ENCODE results near the gene CLEC1A. TPM values are rescaled to one million over a fixed set of nuclear protein-coding genes. Genes with fewer than 3 reads are reported as not detected.
"Not testable (repeated sequence)": the region's sequence is repeated elsewhere in the genome, so short reads cannot be mapped to it uniquely, and the experiment has no call there.

Gene CLEC1A
- total RNA-seq, 1 donor from 2014 or later = not detected

- no peaks in the 10 kb centered on the region for H3K4me1 Mint-ChIP-seq
- no peaks in the 10 kb centered on the region for H3K36me3 Mint-ChIP-seq (ENCODE audit: low read depth)
- H3K27me3 Mint-ChIP-seq (ENCODE audit: low read depth) = no peaks in the 10 kb centered on the region
- no peak overlapping the region for H3K27ac Mint-ChIP-seq (ENCODE audit: unreplicated experiment)
- no peak overlapping the region for H3K4me3 Mint-ChIP-seq
- no peak for TF ChIP-seq CTCF (conservative IDR thresholded peaks at IDR 0.05)
- no peak for DNase-seq (ENCODE audit: low read depth, low spot score)
- no peaks in the 10 kb centered on the region for H3K9me3 Mint-ChIP-seq
These were observed 67.5 kb downstream of the CLEC1A start for GRCh38 chr12:10031321-10031720.

- Mint-ChIP-seq H3K27me3 (ENCODE audit: low read depth) (no peaks in the 10 kb centered on the region), H3K36me3 (ENCODE audit: low read depth) (no peaks in the 10 kb centered on the region), H3K27ac (ENCODE audit: unreplicated experiment) (no peak within 1 kb of the TSS), H3K9me3 (no peaks in the 10 kb centered on the region), H3K4me3 (no peak within 1 kb of the TSS), H3K4me1 (no peaks in the 10 kb centered on the region)
- TF ChIP-seq CTCF (conservative IDR thresholded peaks at IDR 0.05) = no peak
- DNase-seq (ENCODE audit: low read depth, low spot score) = no peak
These were observed 68.3 kb downstream of the CLEC1A start, which contains the start of gene CLEC9A for GRCh38 chr12:10030446-10030845. TSS of gene CLEC9A (plus strand) at chr12:10030682. CDS start at chr12:10052688, 22,006 bp downstream.

GRCh38 chr12:10027721-10028120 is 71.1 kb downstream of the CLEC1A start:
- DNase-seq (ENCODE audit: low read depth, low spot score) = no peak
- no peak for TF ChIP-seq CTCF (conservative IDR thresholded peaks at IDR 0.05)
- no peaks in the 10 kb centered on the region for H3K36me3 Mint-ChIP-seq (ENCODE audit: low read depth)
- no peaks in the 10 kb centered on the region for H3K27me3 Mint-ChIP-seq (ENCODE audit: low read depth)
- no peak overlapping the region for H3K4me3 Mint-ChIP-seq
- no peaks in the 10 kb centered on the region for H3K4me1 Mint-ChIP-seq
- peaks cover 3% of the 10 kb centered on the region for H3K9me3 Mint-ChIP-seq
- H3K27ac Mint-ChIP-seq (ENCODE audit: unreplicated experiment) = no peak overlapping the region

- no peak for DNase-seq (ENCODE audit: low read depth, low spot score)
- Mint-ChIP-seq H3K9me3 (peaks cover 3% of the 10 kb centered on the region), H3K27me3 (ENCODE audit: low read depth) (no peaks in the 10 kb centered on the region), H3K4me1 (no peaks in the 10 kb centered on the region), H3K27ac (ENCODE audit: unreplicated experiment) (no peak overlapping the region), H3K4me3 (no peak overlapping the region), H3K36me3 (ENCODE audit: low read depth) (no peaks in the 10 kb centered on the region)
- no peak for TF ChIP-seq CTCF (conservative IDR thresholded peaks at IDR 0.05)
These were observed 71.5 kb downstream of the CLEC1A start for GRCh38 chr12:10027311-10027710.

GRCh38 chr12:10026666-10027065 is 72.1 kb downstream of the CLEC1A start:
- not testable (repeated sequence) for DNase-seq (ENCODE audit: low read depth, low spot score); H3K27me3 Mint-ChIP-seq (ENCODE audit: low read depth); H3K9me3 Mint-ChIP-seq; H3K27ac Mint-ChIP-seq (ENCODE audit: unreplicated experiment); H3K4me3 Mint-ChIP-seq; H3K36me3 Mint-ChIP-seq (ENCODE audit: low read depth); H3K4me1 Mint-ChIP-seq

GRCh38 chr12:10025236-10025635 is 73.5 kb downstream of the CLEC1A start:
- Mint-ChIP-seq H3K36me3 (ENCODE audit: low read depth) (no peaks in the 10 kb centered on the region), H3K27me3 (ENCODE audit: low read depth) (no peaks in the 10 kb centered on the region), H3K9me3 (peaks cover 3% of the 10 kb centered on the region), H3K27ac (ENCODE audit: unreplicated experiment) (no peak overlapping the region), H3K4me1 (no peaks in the 10 kb centered on the region), H3K4me3 (no peak overlapping the region)
- DNase-seq (ENCODE audit: low read depth, low spot score) = no peak
- TF ChIP-seq CTCF (conservative IDR thresholded peaks at IDR 0.05) = no peak
